GM21447 (cell line): ENCODE measurements around the gene CRCP.
"Not testable (repeated sequence)": the region's sequence is repeated elsewhere in the genome, so short reads cannot be mapped to it uniquely, and the experiment has no call there.

Experiments
- ATAC-seq: cut with Tn5 transposase; IDR thresholded peaks from one replicate; pipeline ENCODE4 v1.9.1; 2021; ENCODE audit not compliant: unreplicated experiment

Gene CRCP

DNA sequence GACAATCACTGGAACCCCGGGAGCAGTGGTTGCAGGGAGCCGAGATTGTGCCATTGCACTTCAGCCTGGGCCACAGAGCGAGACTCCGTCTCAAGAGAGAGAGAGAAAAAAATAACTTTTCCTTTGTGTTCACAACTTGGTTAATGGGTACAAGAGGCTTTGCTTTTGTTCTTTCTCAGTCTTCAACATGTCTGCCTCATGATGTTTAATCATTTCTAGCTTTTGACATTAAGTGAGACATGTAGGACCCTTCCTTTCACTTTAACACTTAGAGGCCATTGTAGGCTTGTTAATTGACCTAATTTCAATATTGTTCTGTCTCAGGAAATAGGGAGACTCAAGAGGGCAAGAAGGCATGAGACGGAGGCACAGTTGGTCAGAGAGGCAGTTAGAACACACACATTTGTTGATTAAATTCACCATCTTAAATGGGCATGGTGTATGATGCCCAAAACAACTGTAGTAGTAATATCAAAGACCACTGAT lies 9.3 kb upstream of the CRCP start:
- no peak for ATAC-seq

DNA sequence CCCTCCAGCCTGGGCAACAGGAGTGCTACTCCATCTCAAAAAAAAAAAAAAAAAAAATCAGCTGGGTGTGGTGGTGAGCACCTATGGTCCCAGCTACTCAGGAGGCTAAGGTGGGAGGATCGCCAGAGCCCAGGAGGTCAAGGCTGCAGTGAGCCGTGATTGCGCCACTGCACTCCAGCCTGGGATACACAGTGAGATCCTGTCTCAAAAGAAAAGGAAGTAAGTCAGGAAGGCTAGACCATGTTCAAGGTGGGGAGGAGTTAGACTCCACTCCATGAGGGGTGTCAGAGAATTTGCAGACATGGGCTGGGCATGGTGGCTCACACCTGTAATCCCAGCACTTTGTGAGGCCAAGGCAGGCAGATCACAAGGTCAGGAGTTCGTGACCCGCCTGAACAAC lies 6.2 kb upstream of the CRCP start:
- ATAC-seq, result not testable (repeated sequence)

DNA sequence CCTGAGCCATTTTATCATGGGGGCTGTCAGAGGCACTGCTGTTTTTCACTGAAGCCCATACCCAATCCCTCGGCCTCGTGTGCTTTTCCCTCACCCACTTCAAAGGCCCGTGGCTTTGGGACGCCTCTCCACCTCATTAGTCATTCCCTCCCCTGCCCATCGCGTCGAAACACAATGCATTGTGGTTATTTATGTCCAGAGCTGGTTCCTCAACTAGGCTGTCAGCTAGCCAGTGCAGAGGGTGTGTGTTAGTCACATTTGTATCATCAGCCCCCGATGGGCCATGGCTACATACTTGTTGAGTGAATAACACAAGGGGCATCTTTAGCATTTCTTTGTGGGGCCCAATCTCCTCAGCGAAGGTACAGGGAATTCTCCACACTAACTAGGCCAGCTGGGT lies 3.8 kb upstream of the CRCP start:
- no peak for ATAC-seq

DNA sequence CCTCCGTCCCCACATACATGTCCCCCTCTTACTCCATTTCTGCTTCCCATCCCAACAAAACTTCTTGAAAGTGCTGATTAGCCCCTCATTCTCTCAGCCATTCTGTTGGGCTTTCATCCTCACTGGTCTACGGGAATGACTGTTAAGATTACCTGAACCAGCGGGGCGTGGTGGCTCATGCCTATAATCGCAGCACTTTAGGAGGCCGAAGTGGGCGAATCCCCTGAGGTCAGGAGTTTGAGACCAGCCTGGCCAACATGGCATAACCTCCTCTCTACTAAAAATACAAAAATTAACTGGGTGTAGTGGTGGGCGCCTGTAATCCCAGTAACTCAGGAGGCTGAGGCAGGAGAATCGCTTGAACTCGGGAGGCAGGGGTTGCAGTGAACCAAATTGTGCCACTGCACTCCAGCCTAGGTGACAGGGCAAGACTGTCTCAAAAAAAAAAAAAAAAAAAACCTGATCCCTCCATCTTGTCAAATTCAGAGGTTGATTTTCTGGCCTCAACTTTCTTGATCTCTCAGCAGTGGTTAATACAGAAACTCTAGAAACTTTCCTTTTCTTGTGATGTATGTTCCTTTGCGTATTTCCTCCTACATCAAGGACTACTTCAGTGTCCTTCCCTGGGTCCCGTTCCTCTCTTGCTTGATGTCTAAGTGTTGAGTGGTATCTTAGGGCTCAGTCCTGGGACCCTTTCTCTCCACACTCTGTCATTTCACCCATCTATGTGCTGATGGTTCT lies 2.2 kb downstream of the CRCP start:
- not testable (repeated sequence) for ATAC-seq

DNA sequence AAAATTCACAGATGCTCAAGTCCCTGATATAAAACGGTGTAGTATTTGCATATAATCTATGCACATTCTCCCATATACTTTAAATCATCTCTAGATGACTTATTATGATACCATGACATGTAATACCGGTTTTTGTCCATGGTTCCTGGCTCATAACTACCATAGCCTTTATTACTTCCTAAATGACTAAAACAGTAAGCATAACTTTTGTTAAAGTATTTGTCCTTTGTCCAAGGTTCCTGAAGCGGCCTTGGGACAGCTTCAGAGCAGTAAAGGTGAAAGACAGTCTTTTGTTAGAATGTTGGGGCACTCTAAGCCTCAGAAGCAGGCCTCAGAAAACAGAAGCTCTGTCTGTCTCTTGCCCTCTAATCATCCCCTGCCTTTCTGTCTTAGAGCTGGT lies 4.0 kb downstream of the CRCP start:
- ATAC-seq, result no peak

DNA sequence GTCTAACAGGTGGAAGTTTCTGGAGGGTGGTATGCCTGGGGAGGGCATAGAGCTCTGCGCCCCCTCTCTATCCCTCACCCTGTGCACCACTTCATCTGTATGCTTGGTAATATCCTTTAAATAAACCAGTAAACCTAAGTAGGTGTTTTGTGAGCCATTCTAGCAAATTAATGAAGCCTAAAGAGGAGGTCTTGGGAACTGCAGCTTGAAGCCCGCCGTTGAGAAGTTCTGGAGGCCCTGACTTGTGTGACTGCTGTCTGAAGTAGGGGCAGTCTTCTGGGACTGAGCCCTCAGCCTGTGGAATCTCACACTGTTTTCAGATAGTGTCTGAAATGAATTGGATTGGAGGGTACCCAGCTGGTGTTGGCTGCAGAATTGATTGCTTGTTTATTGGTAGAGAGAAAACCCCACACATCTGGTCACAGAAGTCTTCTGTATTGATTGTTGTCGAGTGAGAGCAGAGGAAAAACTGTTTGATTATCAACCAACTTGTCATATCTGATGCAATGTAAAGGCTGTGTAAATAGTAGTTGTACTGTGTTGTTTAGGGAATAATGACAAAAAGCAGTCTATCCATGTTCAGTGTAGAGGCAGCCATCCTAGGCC lies 4.7 kb downstream of the CRCP start:
- no peak for ATAC-seq

DNA sequence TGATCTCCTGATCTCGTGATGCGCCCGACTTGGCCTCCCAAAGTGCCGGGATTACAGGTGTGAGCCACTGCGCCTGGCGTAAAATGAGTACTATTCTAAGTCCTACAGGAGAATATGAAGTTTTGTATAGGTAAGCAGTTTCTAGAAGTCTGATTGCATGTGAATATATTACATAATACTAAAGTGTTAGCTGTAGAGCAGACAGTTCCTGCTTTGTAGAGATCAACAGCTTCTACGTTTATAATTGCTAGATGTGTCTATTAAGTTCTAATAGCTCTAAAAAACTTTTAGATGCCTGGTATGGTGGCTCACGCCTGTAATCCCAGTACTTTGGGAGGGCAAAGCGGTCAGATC lies 8.5 kb downstream of the CRCP start:
- no peak for ATAC-seq

DNA sequence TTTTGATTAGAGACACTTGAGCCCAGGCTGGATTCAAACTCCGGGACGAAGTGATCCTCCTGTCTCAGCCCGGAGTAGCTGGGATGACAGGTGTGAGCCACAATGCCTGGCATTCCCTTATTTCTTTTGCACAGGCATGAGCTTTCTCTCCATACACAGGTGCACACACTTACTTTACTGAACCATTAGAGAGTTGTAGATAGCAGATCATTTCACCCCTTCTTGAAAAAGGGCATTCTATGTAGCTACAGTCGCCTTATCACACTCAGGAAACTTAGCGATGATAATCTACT lies 9.9 kb downstream of the CRCP start:
- not testable (repeated sequence) for ATAC-seq

DNA sequence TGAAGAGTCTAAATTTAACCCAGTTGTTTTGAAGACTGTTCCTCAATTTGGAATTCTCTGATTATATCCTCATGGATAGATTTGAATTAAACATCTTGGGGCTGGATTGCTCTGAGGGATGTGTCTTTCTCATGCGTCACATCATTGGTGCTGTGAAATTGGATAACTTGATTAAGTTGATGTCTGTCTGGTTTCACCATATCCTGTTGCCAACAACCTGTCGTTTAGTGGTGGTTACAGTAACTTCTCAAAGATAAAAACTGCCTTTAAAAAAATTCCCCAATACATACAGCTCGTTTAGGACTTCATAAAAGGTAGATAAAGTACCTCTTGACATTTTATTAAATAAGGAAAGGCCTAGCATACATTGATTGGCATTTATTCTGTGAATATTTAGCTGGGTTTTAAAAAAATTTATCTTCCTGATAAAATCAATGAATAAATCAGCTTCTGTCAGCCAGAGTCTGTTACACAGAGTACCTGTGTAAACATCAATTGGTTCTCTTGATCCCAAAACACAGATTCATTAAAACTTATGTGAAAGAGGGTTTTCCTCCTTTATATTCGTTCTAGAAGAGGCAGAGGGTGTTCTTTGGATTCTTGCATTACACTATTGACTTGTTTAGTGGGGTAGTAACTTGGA lies 10.5 kb downstream of the CRCP start:
- no peak for ATAC-seq

DNA sequence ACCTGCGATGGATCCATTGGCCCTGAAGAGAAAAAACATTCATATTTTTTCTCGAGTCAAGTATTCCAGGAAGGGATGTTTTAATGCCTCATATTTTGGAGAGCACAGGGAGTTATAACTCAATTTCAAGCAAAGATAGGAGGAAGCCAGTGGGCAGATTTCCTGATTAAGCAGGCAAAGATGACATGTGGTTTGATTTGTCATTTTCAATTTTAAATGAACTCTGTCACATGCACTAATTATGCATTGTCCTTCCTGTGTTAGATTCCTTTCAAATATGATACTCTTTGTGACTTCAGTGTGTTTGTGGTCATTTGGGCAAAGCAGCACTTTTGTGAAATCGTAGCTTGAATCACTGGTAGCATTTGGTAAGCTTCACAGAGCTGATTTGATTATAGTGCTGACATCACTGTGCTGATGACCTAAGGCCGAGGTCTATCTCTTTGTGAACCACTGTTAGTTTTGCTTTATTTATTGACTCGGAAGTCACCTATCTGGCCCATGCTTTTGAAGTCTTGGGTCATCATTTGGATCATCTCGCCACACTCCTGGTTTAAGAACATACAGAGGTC lies 11.2 kb downstream of the CRCP start:
- not testable (repeated sequence) for ATAC-seq

DNA sequence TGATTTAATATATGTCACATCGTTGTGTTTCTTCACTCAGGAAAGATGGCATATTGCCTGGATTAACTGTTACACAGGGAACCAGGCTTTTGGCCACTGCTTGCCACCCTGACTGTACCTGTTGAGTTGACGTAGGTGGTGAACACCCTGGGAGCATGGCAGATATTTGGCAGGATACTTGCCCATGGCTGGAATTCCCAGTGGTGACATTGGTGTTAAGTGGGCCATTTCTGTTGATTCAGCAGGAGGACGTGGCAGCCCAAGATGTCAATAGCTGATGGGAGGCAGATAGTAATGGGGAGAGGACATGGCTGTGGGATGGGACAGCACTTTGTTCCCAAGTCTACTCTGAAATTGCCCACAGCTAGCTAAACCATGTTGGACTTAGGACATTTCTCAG lies 12.5 kb downstream of the CRCP start:
- not testable (repeated sequence) for ATAC-seq

DNA sequence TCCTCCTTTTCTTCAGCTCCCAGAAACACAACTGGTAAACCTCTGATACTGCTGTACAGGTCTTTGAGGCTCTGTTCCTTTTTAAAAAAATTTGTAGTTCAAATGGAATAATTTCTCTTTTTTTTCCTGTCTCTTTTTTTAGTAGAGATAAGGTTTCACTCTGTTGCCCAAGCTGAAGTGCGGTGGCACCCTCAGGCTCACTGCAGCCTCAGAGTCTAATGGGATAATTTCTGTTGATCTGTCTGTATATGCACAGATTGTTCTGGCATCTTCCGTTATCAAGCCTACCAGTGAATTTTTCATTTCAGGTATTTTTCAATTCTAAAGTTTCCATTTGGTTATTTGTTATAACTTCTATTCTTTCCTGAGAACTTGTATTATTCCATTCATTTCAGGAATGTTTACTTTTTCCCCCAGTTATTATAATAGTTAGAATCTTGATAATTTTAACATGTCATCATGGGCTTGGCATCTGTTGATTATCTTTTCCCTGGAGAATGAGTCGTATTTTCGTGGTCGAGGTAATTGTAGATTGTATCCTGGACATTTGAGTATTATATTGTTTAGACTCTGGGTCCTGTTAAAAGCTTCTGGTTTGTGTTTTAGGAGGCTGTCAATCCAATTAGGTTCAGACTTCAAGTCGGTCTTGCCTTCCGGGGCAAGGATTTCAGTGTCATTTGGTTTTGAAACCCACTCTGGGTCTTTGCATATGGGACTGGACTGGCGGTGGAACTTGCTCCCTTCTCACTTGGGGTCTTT lies 24.5 kb downstream of the CRCP start:
- ATAC-seq, result no peak

DNA sequence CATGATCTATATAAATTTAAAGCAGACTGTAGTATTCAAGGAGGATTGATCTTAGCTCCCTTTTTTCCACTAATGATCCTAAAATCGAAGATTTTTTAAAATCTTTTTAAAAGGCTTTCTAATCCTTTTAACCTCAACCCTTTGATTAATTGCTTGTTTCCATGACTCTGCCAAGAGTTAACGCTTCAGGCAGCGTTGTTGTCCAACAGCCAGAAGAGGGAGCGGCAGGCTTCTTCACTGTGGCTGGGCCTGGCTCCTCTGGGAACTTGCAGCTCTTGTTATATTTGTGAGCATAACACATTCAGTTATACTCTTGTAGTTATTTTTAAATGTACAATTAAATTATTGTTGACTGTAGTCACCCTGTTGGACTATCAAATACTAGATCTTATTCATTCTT lies 26.3 kb downstream of the CRCP start:
- no peak for ATAC-seq

DNA sequence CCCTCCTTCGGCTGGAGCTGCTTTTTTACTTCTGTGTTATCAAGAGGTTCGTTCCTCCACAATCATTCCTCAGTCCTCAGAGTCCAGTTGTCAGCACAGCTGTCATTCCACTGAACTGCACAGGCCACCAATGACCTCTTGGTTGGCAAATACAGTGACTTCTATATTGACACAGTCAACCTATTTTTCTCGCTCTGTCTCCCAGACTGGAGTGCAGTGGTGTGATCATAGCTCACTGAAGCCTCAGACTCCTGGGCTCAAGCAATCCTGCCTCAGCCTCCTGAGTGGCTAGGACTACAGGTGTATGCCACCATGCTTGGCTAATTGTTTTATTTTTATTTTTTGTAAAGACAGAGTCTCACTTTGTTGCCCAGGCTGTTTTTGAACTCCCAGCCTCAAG lies 27.7 kb downstream of the CRCP start:
- no peak for ATAC-seq

DNA sequence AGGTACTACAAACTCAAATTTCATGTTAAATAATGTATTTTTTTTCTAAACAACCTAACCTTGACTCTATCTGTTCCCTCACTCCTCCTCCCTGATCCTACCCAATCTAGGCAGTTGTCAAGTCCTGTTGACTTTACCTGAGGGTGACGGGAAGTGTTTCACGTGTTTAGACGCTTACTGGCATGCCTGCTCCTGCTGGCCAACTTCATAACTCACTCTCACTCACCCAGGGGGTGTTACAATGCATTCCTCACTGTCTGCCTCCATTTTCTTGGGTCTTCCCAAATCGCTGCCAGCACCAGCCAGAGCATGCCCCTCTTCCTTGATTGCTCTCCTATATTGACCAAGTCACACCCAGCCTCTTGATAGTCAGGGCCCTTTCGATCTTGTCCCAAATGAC lies 28.3 kb downstream of the CRCP start:
- ATAC-seq, result no peak

DNA sequence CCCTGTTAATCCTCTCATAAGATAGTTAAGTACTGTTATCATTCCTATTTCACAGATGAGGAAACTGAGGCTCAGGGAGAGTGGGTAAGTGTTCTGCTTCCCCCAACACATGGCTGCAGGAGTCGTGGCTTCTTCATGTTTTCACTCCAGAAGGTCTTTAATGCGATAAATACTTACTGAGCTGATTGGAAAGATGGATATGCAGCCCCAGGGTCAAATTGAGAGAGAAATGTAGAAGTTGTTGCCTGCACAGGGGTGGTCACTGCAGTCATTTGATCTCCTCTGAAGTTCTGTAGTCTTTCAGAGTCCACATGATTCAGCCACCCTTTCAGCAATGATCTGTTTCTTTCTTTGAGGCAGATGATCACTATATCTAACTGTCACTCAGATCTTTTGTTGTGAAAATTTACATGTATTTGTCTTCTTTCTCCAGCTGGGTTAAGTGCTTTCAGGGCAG lies 29.3 kb downstream of the CRCP start:
- ATAC-seq, result no peak

DNA sequence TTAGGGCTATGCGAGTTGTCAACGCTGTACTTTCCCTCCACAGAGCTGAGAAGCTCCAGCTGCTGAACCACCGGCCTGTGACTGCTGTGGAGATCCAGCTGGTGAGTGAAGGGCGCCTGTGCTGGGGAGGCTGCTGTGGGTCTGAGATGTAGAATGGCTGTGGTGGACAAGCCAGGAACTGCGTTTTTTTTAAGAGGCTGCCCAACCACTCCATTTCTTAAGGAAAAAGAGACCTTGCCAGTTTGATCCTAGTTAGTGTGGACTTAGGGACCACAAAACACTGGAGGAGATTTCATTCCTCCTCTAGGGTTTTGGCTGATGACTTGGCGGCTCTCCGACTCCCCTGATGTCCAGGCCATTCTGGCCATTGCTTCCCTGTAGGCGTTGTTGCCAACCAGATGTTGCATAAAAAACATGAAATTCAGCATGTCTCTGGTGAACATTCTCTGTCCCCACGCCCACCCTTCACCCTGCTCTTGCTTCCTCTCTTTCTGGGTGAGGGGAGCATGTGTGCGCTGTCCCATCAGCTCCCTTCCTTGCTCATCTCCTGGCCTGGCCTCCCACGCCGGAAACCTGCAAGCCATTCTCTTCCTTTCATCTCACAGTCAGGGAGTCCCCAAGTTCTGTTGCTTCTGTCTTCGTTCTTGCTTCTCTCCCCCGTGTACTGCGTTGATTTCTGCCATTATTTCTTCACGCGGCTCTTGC lies 30.9 kb downstream of the CRCP start:
- ATAC-seq, result no peak

DNA sequence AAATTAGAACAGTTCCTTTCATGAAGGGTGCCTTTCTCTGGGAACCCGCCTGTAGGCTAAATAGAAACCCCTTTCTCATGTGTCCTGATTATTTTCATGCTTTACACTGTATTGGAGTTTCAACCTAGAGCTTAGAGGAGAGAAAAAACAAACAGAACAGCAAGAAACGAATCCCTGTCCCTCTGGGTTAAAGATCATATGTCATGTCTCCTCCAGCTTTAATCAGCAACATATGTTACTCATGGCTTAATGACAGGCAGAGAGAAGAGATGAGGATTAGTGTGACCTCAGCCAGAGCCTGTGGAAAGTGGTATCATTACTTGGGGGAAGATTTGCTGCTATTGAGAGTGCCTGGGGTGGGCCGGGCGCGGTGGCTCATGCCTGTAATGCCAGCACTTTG lies 32.1 kb downstream of the CRCP start:
- no peak for ATAC-seq

DNA sequence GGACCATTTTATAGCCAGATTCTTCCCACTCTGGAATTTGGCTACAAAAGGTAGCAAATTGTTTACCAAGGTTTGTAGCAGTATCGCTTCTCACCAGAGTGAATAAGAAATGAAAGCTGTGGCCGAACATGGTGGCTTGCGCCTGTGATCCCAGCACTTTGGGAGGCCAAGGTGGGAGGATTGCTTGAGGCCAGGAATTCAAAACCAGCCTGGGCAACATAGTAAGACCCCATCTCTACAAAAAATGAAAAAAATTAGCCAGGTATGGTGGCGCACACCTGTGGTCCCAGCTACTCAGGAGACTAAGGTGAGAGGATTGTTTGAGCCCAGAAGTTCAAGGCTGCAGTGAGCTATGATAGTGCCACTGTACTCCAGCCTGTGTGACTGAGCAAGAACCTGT lies 33.0 kb downstream of the CRCP start:
- not testable (repeated sequence) for ATAC-seq

DNA sequence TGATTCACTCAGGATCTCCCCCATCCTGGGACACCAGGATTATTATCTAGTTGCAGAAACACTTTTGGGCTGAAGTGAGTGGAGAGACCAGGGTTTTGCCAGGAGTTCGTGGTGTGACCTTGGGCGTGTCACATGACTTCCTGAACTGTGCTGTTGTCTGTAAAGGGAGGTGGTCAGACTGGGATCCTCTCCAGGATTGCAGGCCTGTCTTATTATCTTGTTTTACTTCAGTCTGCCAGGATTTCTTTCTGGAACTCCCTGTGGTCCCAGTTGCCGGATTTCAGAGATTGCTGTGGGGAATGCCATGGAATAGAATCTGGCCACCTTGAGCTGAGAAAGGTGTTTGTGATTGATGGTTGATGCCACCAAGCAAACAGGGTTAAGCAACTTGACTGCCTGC lies 35.8 kb downstream of the CRCP start:
- no peak for ATAC-seq
